ENCODE results near the gene MYH14.

DNA sequence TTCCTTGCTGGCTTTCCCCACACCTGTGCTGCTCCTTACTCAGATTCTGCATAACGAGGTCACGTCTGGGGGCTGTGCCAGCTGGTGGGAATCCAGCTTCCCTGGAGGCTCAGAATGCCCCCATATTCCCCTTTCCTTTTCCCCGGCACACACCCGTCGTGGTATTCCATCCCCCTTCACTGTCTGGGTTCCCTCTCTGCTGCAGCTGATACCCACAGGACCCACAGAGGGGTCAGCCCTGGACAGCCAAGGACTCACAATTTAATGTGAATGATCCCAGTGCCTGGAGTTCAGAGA, 4.2 kb upstream of the MYH14 start:
- TF ChIP-seq, protein P1, sequence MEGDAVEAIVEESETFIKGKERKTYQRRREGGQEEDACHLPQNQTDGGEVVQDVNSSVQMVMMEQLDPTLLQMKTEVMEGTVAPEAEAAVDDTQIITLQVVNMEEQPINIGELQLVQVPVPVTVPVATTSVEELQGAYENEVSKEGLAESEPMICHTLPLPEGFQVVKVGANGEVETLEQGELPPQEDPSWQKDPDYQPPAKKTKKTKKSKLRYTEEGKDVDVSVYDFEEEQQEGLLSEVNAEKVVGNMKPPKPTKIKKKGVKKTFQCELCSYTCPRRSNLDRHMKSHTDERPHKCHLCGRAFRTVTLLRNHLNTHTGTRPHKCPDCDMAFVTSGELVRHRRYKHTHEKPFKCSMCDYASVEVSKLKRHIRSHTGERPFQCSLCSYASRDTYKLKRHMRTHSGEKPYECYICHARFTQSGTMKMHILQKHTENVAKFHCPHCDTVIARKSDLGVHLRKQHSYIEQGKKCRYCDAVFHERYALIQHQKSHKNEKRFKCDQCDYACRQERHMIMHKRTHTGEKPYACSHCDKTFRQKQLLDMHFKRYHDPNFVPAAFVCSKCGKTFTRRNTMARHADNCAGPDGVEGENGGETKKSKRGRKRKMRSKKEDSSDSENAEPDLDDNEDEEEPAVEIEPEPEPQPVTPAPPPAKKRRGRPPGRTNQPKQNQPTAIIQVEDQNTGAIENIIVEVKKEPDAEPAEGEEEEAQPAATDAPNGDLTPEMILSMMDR (IDR thresholded peaks at IDR 0.05): no peak
- TF ChIP-seq POLR2AphosphoS5 (IDR thresholded peaks at IDR 0.05) (no peak), EP300 (IDR thresholded peaks at IDR 0.05) (no peak)
